ENCODE measurements around the gene SVIL.
"Not testable (repeated sequence)": the region's sequence is repeated elsewhere in the genome, so short reads cannot be mapped to it uniquely, and the experiment has no call there.

Gene SVIL

GRCh38 chr10:29648114-29648982, 13.6 kb upstream of the SVIL start:
- ATAC-seq: peak; percentile 21 to 49

- no peak for ATAC-seq
Observed at GRCh38 chr10:29647478-29647877, 12.7 kb upstream of the SVIL start.

- ATAC-seq: no peak
Observed at GRCh38 chr10:29646960-29647461, 12.2 kb upstream of the SVIL start.

- peak; percentile 76 to 84 for ATAC-seq
Observed at GRCh38 chr10:29646238-29646902, 11.6 kb upstream of the SVIL start.

- no peak for ATAC-seq
Observed at GRCh38 chr10:29643771-29644501, 9.2 kb upstream of the SVIL start.

- no peak for ATAC-seq
Observed at GRCh38 chr10:29642990-29643389, 8.2 kb upstream of the SVIL start.

GRCh38 chr10:29637537-29637936, 2.8 kb upstream of the SVIL start:
- ATAC-seq: no peak

GRCh38 chr10:29636178-29636577, 1.4 kb upstream of the SVIL start:
- ATAC-seq: peak; percentile 39 to 41

GRCh38 chr10:29635711-29636144, 957 bp upstream of the SVIL start:
- ATAC-seq: no peak

GRCh38 chr10:29634105-29634504, 666 bp downstream of the SVIL start:
- no peak for ATAC-seq

GRCh38 chr10:29631049-29631339, 3.8 kb downstream of the SVIL start:
- ATAC-seq: no peak

GRCh38 chr10:29630205-29631048, 4.3 kb downstream of the SVIL start:
- ATAC-seq: no peak

GRCh38 chr10:29628912-29629526, 5.8 kb downstream of the SVIL start:
- no peak for ATAC-seq

GRCh38 chr10:29628311-29628710, 6.5 kb downstream of the SVIL start:
- no peak for ATAC-seq

GRCh38 chr10:29627201-29628132, 7.3 kb downstream of the SVIL start:
- no peak for ATAC-seq

GRCh38 chr10:29624357-29624756, 10.4 kb downstream of the SVIL start:
- ATAC-seq: not testable (repeated sequence)

- no peak for ATAC-seq
Observed at GRCh38 chr10:29623797-29624196, 11.0 kb downstream of the SVIL start.

- no peak for ATAC-seq
Observed at GRCh38 chr10:29622382-29622922, 12.3 kb downstream of the SVIL start.

- ATAC-seq: no peak
Observed at GRCh38 chr10:29621161-29621560, 13.6 kb downstream of the SVIL start.

GRCh38 chr10:29620112-29620690, 14.6 kb downstream of the SVIL start:
- ATAC-seq: no peak

All from activated CD4-positive, CD25-positive, alpha-beta regulatory T cell treated with anti-CD3 and anti-CD28 coated beads, Interleukin-2, amount 50 U/mL, for 24 hours (primary cell).